HCT116 (cell line): ENCODE measurements around the gene PTPN20. TPM values are rescaled to one million over a fixed set of nuclear protein-coding genes. Genes with fewer than 3 reads are reported as not detected.
"Not testable (repeated sequence)": the region's sequence is repeated elsewhere in the genome, so short reads cannot be mapped to it uniquely, and the experiment has no call there.

ENCODE experiments used
- ATAC-seq: fragments of 200-7000 bp; cut with Tn5 transposase; 2 replicates; pipeline ENCODE4 v1.9.1; 2020; ENCODE audit warnings: mild to moderate bottlenecking, moderate library complexity
- BruUV-seq: library from RNA; stranded (reverse); fragments of 400-500 nt; replicated peaks from 2 replicates; lab custom pipeline; 2021; lab: Mats Ljungman, UMichigan
- CTCF ChIA-PET: fragments of 300-600 bp; sonication (Branson Sonifier 250); formaldehyde crosslinking; loops from one replicate; lab custom pipeline; 2021; ENCODE audit warnings: antibody characterized with exemption; lab: Charles Lee
- POLR2A ChIA-PET: fragments of 300-600, 350-600 bp; sonication (Branson Sonifier 250); formaldehyde crosslinking; loops from one replicate; lab custom pipeline; 2021; ENCODE audit warnings: antibody characterized with exemption; lab: Charles Lee
- RAD21 ChIA-PET, 2 experiments: fragments of 300-600 bp; sonication (Branson Sonifier 250); formaldehyde crosslinking; loops; one replicate each; lab custom pipeline; 2023; ENCODE audit warnings: low total read pairs in 2 of 2; ENCODE audit not compliant: uncharacterized antibody in 2 of 2, unreplicated experiment in 2 of 2, low non-redundant PET in 1 of 2; lab: Charles Lee
- DNase-seq: peaks from one replicate; pipeline ENCODE4 v3.0.0-alpha.2; 2010; ENCODE audit warnings: low read depth, low spot score
- H2AFZ ChIP-seq: fragments of 200-600 bp; shearing (Covaris generic), sonication (generic); 2 replicates; pipeline ENCODE4 v1.6.1; 2017; ENCODE audit warnings: low read depth, mixed run types, mixed read lengths, antibody characterized with exemption, low read length; ENCODE audit not compliant: poor library complexity, severe bottlenecking
- H3K27ac ChIP-seq: 2 replicates; pipeline ENCODE4 v1.5.1; 2012; ENCODE audit warnings: low read depth, low read length
- H3K27me3 ChIP-seq: fragments of 200-600 bp; sonication (generic); 2 replicates; pipeline ENCODE4 v1.6.1; 2016; ENCODE audit warnings: mixed run types, low read length, mixed read lengths; ENCODE audit not compliant: insufficient read depth
- H3K36me3 ChIP-seq, 2 experiments: fragments of 200-500 bp in 1 of 2; fragments of 200-600 bp in 1 of 2; sonication (Bioruptor generic) in 1 of 2; sonication (generic) in 1 of 2; 2 replicates each; pipeline versions ENCODE4 v1.5.1 to v1.6.1; 2014 to 2016; ENCODE audit warnings: low read length in 2 of 2, inconsistent platforms in 1 of 2, mixed read lengths in 1 of 2, mixed run types in 1 of 2; ENCODE audit not compliant: insufficient read depth in 2 of 2, control insufficient read depth in 1 of 2
- H3K4me1 ChIP-seq, 2 experiments: fragments of 200-600 bp in 1 of 2; sonication (generic) in 1 of 2; 2 replicates each; pipeline versions ENCODE4 v1.5.1 to v1.6.1; 2012 to 2017; ENCODE audit warnings: low read length in 2 of 2, inconsistent platforms in 1 of 2, mild to moderate bottlenecking in 1 of 2, mixed read lengths in 1 of 2, mixed run types in 1 of 2, moderate library complexity in 1 of 2; ENCODE audit not compliant: insufficient read depth in 2 of 2, control insufficient read depth in 1 of 2
- H3K4me2 ChIP-seq: fragments of 200-600 bp; sonication (generic); 2 replicates; pipeline ENCODE4 v1.6.1; 2017; ENCODE audit warnings: mixed run types, low read length, mixed read lengths
- H3K4me3 ChIP-seq, 2 experiments: fragments of 200-600 bp in 1 of 2; sonication (generic) in 1 of 2; replicated peaks in 1 of 2; 2 replicates each; pipeline ENCODE4 v1.5.1; 2011 to 2016; ENCODE audit warnings: low read length in 2 of 2, control low read depth in 1 of 2, low read depth in 1 of 2, mild to moderate bottlenecking in 1 of 2, mixed read lengths in 1 of 2, mixed run types in 1 of 2
- H3K79me2 ChIP-seq: fragments of 200-600 bp; sonication (generic); 2 replicates; pipeline ENCODE4 v1.6.1; 2017; ENCODE audit warnings: mild to moderate bottlenecking, mixed run types, low read length, moderate library complexity, mixed read lengths; ENCODE audit not compliant: insufficient read depth
- H3K9ac ChIP-seq: fragments of 200-600 bp; sonication (generic); 2 replicates; pipeline ENCODE4 v1.6.1; 2016; ENCODE audit warnings: low read length, mixed read lengths
- H3K9me2 ChIP-seq: fragments of 200-600 bp; sonication (generic), shearing (Covaris generic); 2 replicates; pipeline ENCODE4 v1.6.1; 2017; ENCODE audit warnings: mixed run types, mild to moderate bottlenecking, moderate library complexity; ENCODE audit not compliant: insufficient read depth
- H3K9me3 ChIP-seq, 2 experiments: fragments of 200-500 bp in 1 of 2; fragments of 200-600 bp in 1 of 2; sonication (Bioruptor generic) in 1 of 2; sonication (generic) in 1 of 2; 2 replicates each; pipeline ENCODE4 v1.6.1; 2014 to 2017; ENCODE audit warnings: low read length in 2 of 2, mixed read lengths in 2 of 2, inconsistent platforms in 1 of 2, low read depth in 1 of 2, mild to moderate bottlenecking in 1 of 2, mixed run types in 1 of 2, moderate library complexity in 1 of 2; ENCODE audit not compliant: control insufficient read depth in 1 of 2, insufficient read depth in 1 of 2
- H4K20me1 ChIP-seq: fragments of 200-600 bp; sonication (generic), shearing (Covaris generic); 2 replicates; pipeline ENCODE4 v1.6.1; 2017; ENCODE audit warnings: mixed run types, mild to moderate bottlenecking, moderate library complexity; ENCODE audit not compliant: insufficient read depth
- CEBPB ChIP-seq: IDR thresholded peaks from 2 replicates; pipeline ENCODE4 v1.6.1; 2012; ENCODE audit warnings: low read depth
- CTCF ChIP-seq, 3 experiments: fragments of 200-600 bp in 1 of 3; sonication (generic) in 1 of 3; IDR thresholded peaks in 2 of 3; conservative IDR thresholded peaks in 1 of 3; 2 replicates each; pipeline ENCODE4 v1.5.1; 2012 to 2017; ENCODE audit warnings: low read depth in 2 of 3, low read length in 2 of 3, antibody characterized with exemption in 1 of 3, borderline replicate concordance in 1 of 3, control low read depth in 1 of 3, mild to moderate bottlenecking in 1 of 3, mixed read lengths in 1 of 3, mixed run types in 1 of 3, moderate library complexity in 1 of 3; ENCODE audit not compliant: insufficient read depth in 1 of 3
- intact Hi-C: fragments of 100-400 bp; cut with micrococcal nuclease; formaldehyde crosslinking; loops from 2 replicates; pipeline ENCODE4 v1.10.0; 2022
- total RNA-seq: library from RNA; stranded (reverse); gene quantifications from one replicate; pipeline ENCODE4 v1.2.1, GENCODE V29; 2021; ENCODE audit not compliant: unreplicated experiment

PTPN20 gene
- total RNA-seq, 1 experiment from 2014 or later: not detected

DNA sequence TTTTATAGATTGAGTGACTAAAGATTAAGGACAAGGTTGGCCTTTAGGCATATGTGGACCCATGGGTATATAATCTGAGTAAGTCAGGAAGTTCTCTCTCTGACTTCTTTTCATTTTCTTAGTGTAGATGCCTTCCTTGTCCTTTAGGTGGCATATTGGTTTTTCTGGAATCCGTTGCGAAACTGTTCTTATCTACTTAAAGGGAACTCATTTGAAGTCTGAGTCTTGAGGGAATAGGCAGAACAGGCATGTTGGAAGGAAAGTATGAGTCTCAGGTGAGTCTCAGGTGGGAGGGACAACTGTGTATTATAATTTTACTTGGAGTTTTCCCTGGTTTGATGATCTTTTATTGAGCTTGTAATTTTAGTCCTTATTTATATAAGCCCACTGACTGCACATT, 14.6 kb downstream of the PTPN20 start:
- H3K27me3 ChIP-seq, H3K79me2 ChIP-seq, RAD21 ChIA-PET, H2AFZ ChIP-seq, H3K9ac ChIP-seq, H3K36me3 ChIP-seq, POLR2A ChIA-PET, H3K4me2 ChIP-seq, CTCF ChIA-PET, H4K20me1 ChIP-seq, H3K27ac ChIP-seq, intact Hi-C loops, H3K9me3 ChIP-seq, H3K9me2 ChIP-seq, H3K4me3 ChIP-seq, BruUV-seq, H3K4me1 ChIP-seq: not testable (repeated sequence)
- ATAC-seq (peak; percentile 90), DNase-seq (peak; percentile 3)
- TF ChIP-seq CTCF (IDR thresholded peaks at IDR 0.05 in 2 of 3, conservative IDR thresholded peaks at IDR 0.05 in 1 of 3; ENCODE audit: borderline replicate concordance in 1 of 3, insufficient read depth in 1 of 3, low read depth in 2 of 3, low read length in 2 of 3): peak in 1 of 3 experiments; percentile 24; a peak in 1 of 6 replicates
- TF ChIP-seq CEBPB: peak; percentile 44; the same call in 1 of the 2 replicates

GRCh38 chr10:46928810-46929209, 17.6 kb downstream of the PTPN20 start:
- DNase-seq, CTCF ChIA-PET, H3K9me3 ChIP-seq, H3K4me1 ChIP-seq, H3K79me2 ChIP-seq, H3K9me2 ChIP-seq, ATAC-seq, RAD21 ChIA-PET, H3K9ac ChIP-seq, H3K27ac ChIP-seq, POLR2A ChIA-PET, H2AFZ ChIP-seq, H3K4me2 ChIP-seq, H3K36me3 ChIP-seq, H3K4me3 ChIP-seq, intact Hi-C loops, BruUV-seq, H3K27me3 ChIP-seq, H4K20me1 ChIP-seq: not testable (repeated sequence)

DNA sequence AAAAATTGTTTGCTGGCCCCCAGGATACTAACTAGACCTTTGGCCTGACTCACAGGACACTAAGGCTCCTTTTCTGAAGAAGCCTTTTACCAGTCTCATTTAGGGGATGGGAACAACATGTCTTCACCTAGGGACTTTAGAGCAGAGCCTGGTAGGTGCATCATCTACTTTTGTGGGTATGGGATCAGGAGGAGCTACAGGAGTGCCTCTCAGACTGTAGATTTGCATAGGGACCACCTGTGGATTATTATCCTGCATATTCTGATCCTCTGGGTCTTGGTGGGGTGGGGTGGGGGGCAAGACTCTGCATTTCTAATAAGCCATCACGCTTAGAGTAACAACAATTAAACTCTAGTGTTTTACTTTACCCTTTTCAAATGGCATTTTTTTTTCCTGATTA, 21.2 kb downstream of the PTPN20 start:
- H3K4me1 ChIP-seq, POLR2A ChIA-PET, intact Hi-C loops, H3K9me2 ChIP-seq, H3K4me2 ChIP-seq, H3K36me3 ChIP-seq, CTCF ChIA-PET, BruUV-seq, H3K9ac ChIP-seq, H3K27me3 ChIP-seq, H2AFZ ChIP-seq, DNase-seq, H3K4me3 ChIP-seq, ATAC-seq, H4K20me1 ChIP-seq, RAD21 ChIA-PET, H3K9me3 ChIP-seq, H3K27ac ChIP-seq, H3K79me2 ChIP-seq: not testable (repeated sequence)

GRCh38 chr10:46941091-46941490, 29.9 kb downstream of the PTPN20 start:
- CTCF ChIA-PET, H3K9me2 ChIP-seq, H3K27ac ChIP-seq, H3K79me2 ChIP-seq, H3K36me3 ChIP-seq, BruUV-seq, POLR2A ChIA-PET, H3K4me3 ChIP-seq, H2AFZ ChIP-seq, RAD21 ChIA-PET, H3K4me2 ChIP-seq, H4K20me1 ChIP-seq, DNase-seq, H3K9ac ChIP-seq, H3K27me3 ChIP-seq, H3K4me1 ChIP-seq, H3K9me3 ChIP-seq, intact Hi-C loops: not testable (repeated sequence)
- peak; percentile 40; the same call in 1 of the 2 replicates for ATAC-seq
